G401 (cell line): ENCODE results near the gene PGBD2. TPM values are rescaled to one million over a fixed set of nuclear protein-coding genes. Genes with fewer than 3 reads are reported as not detected.
"Not testable (repeated sequence)": the region's sequence is repeated elsewhere in the genome, so short reads cannot be mapped to it uniquely, and the experiment has no call there.

ENCODE experiments used
- DNase-seq: peaks from one replicate; pipeline ENCODE4 v3.0.0-alpha.2; 2015; ENCODE audit warnings: low spot score
- in situ Hi-C: cut with HindIII; loops from 2 replicates; pipeline ENCODE4 v1.10.0; 2016; ENCODE audit warnings: low sequenced_read_pairs, mixed read lengths
- total RNA-seq: library from RNA; depleted of rRNA; stranded (reverse); fragments of >200 nt; shearing (Covaris generic); gene quantifications from 2 replicates; pipeline ENCODE4 v1.2.3, GENCODE V29; 2014

Gene PGBD2
- total RNA-seq, 1 experiment from 2014 or later = 10.0 TPM

DNA sequence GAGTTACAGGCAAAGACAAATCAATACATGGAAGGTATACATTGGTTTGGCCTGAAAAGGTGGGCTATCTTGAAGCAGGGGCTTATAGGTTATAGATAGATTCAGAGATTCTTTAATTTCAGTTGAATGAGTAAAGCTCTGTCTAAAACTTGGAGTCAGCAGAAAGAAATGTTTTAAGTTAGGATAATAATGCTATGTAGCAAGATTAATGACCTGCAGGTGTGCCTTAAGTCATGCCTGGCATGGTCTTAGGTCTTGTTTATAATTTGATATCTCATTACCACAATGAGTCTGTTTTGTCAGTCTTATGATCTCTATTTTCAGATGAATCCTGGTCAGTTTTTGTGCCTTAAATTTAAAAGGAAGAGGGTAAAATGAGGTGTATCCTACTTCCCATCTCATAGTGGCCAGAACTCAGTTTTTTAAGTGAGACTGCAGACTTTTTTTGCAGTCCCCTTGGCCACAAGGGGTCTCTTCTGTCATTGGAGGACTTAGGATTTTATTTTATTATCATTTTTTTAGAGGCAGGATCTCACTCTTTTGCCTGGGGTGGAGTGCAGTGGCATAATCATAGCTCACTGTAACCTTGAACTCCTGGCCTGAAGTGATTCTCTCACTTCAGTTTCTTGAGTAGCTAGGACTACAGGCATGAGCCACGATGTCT, 21.3 kb upstream of the PGBD2 start:
- DNase-seq = no peak
- in situ Hi-C loops = no loop called here

GRCh38 chr1:248885646-248886045, 20.4 kb upstream of the PGBD2 start:
- no peak for DNase-seq
- in situ Hi-C loops = no loop called here

DNA sequence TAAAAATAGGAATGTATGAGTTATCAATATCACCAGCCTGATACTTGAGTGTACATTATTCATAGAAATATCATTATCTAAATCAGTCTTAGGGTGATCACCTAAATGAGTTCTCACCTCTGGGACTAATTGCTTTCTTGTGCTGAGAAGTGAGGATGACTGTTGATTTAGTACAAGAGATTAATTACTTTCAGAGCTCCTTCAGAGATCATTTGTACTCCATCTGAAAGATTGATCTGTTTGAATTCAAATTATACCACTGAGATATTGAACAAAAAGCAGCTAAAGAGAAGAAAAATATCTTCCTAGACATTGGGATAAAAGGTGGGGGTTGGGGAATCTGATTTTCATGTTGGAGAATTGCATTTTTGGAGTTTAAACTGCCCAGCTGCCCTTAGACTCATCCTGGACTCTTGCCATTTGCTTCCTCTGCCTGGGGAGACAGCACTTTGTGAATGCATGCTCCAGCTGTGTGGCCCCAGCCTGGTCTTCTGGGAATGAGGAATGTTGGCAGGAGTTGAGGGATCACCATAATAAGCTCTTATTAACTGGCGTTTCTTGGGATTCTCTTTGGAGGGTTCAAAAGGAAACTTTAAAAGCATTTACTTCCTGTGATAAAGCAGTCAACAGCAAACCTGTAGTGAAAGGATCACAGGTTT, 19.7 kb upstream of the PGBD2 start:
- DNase-seq = no peak
- in situ Hi-C loops = no loop called here

- DNase-seq, in situ Hi-C loops: not testable (repeated sequence)
These were observed 16.2 kb upstream of the PGBD2 start for GRCh38 chr1:248889914-248890243.

- no peak for DNase-seq
- in situ Hi-C loops = no loop called here
These were observed 15.2 kb upstream of the PGBD2 start for GRCh38 chr1:248890549-248891498.

- in situ Hi-C loops = no loop called here
- DNase-seq = no peak
These were observed 14.3 kb upstream of the PGBD2 start for GRCh38 chr1:248891758-248892157.

GRCh38 chr1:248892590-248892989, 13.4 kb upstream of the PGBD2 start:
- DNase-seq = no peak
- in situ Hi-C loops = no loop called here

GRCh38 chr1:248894837-248895236, 11.2 kb upstream of the PGBD2 start:
- no peak for DNase-seq
- in situ Hi-C loops = no loop called here

GRCh38 chr1:248897412-248898337, 8.4 kb upstream of the PGBD2 start:
- DNase-seq = no peak
- in situ Hi-C loops = no loop called here

DNA sequence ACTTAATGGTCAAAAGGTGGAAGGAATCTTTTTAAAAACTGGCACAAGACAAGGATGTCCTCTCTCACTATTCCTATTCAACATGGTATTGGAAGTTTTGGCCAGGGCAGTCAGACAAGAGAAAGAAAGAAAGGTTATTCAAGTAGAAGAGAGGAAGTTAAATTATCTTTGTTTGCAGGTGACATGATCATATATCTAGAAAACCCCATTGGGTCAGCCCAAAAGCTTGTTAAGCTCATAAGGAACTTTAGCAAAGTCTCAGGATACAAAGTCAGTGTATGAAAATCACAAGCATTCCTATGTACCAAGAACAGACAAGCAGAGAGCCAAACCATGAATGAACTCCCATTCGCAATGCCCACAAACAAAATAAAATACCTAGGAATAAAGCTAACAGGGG, 5.4 kb upstream of the PGBD2 start:
- no peak for DNase-seq
- in situ Hi-C loops = no loop called here

GRCh38 chr1:248901578-248901977, 4.5 kb upstream of the PGBD2 start:
- in situ Hi-C loops = no loop called here
- no peak for DNase-seq

DNA sequence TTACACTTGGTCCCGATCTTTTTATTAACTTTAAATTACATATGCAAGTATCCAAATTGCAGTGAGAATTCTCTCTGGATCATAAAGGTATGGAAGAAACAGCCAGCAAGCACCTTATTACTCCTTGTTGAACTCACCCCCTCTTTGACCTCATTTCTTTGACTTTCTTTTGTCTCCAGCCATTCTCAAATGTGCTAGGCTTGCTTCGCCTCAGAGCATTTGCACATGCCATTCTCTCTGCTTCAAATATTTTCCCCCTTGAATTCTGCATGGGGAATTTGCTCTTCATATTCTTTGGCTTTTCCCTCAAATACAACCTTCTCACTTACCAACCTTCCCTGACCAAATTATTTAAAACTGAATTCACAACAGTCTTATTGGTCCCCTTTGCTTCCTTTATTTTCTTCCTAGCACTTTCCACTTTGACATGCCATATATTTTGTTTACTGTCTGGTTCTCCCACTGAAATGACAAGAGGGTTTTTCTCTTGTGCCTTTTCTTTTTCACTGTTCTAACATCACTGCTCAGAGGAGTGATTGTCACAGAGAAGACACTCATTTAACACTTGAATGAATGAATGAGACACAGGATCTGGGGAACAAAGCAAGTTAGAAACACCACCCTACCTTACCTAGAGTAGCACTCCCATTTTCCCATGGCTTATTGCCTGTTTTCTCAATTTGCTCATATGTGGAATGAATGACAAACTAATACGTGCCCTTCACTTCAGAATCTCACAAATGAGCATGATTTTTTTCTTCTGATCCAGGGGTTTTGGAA, 1.4 kb upstream of the PGBD2 start:
- DNase-seq = no peak
- in situ Hi-C loops = no loop called here

DNA sequence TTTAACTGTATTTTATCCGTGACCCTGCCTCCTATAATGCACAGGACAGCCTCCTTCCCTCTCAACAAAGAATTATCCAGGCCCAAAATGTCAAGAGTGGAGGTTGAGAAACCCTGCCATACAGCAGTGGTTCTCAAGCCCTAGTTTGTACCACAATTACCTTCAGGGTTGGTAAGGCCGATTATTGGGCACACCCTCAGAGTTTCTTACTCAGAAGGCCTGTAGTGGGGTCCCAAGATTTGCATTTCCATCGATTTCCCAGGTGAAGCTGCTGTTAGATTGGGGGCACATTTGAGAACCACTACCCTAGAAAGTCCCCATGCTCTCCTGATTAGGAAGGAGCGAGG, 400 bp upstream of the PGBD2 start:
- in situ Hi-C loops = no loop called here
- DNase-seq = no peak

GRCh38 chr1:248906753-248907661, 972 bp downstream of the PGBD2 start:
- DNase-seq = no peak
- in situ Hi-C loops = no loop called here

- no peak for DNase-seq
- in situ Hi-C loops = no loop called here
These were observed 4.7 kb downstream of the PGBD2 start for GRCh38 chr1:248910761-248911160.

GRCh38 chr1:248913933-248914332, 7.9 kb downstream of the PGBD2 start:
- in situ Hi-C loops = no loop called here
- DNase-seq = no peak

DNA sequence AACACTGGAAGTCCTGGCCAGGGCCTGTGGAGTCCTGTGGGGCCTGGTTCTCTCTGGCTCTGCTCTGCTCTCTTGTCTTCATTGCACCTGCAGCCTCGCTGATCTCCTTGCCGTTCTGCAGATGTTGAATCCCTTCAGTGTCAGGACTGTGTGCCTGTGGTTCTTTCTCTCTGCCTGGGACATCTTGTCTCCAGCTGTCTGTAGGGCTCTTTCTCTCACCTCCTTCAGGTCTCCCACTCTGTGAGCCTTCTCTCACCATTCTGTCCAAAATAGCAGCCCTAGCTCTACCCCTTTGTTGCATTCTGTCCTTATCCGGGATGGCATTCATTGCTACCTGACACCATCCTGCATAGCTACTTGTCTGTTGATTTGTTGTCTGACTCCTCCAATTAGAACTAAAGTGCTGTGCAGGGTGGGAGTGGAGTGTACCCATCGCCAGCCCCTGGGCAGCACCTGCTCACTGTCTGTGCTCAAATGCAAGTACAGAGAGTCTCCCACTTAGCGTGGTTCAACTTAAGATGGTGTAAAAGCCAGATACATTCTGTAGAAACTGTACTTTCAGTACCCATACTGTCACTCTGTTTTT, 8.9 kb downstream of the PGBD2 start:
- no peak for DNase-seq
- in situ Hi-C loops = no loop called here
